Esophagus muscularis mucosa (tissue), 4 donors: ENCODE results near the gene RBM46.
"Not testable (repeated sequence)": the region's sequence is repeated elsewhere in the genome, so short reads cannot be mapped to it uniquely, and the experiment has no call there.

Experiments used
- EP300 ChIP-seq: sonication (generic); formaldehyde crosslinking; IDR thresholded peaks from one replicate; pipeline ENCODE4 v1.6.1; 2017; ENCODE audit warnings: antibody characterized with exemption
- POLR2A ChIP-seq: fragments of 450-650 bp; IDR thresholded peaks from one replicate; pipeline ENCODE4 v1.6.1; 2017; ENCODE audit warnings: antibody characterized with exemption, moderate library complexity, mild to moderate bottlenecking, low read depth
- POLR2AphosphoS5 ChIP-seq, 2 donors: sonication (generic); formaldehyde crosslinking; IDR thresholded peaks; one replicate each; pipeline ENCODE4 v1.6.1; 2017; ENCODE audit warnings: antibody characterized with exemption in 2 of 2
- TF ChIP-seq, protein P1 (sequence below), 3 experiments: fragments of 200-600 bp in 2 of 3; fragments of 450-650 bp in 1 of 3; sonication (generic) in 2 of 3; IDR thresholded peaks; one replicate each; pipeline ENCODE4 v1.5.1; 2017 to 2019; ENCODE audit warnings: antibody characterized with exemption in 3 of 3, mild to moderate bottlenecking in 2 of 3, moderate library complexity in 1 of 3

DNA sequence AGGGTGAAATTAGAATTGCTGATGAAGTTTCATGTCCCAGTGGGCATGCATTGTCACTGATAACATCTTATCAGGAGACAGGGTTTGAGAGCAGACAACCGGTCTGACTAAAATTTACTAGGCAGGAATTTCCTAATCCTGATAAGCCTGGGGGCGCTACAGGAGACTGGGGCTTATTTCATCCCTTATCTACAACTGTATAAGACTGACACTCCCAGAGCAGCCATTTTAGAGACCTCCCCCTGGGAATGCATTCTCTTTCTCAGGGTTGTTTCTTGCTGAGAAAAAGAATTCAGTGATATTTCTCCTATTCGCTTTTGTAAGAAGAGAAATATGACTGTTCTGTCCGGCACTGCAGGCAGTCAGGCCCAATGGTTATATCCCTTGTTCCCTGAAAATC is 93.0 kb downstream of the RBM46 start:
- not testable (repeated sequence) for TF ChIP-seq EP300; POLR2A; POLR2AphosphoS5 (IDR thresholded peaks at IDR 0.05)
- TF ChIP-seq, protein P1, sequence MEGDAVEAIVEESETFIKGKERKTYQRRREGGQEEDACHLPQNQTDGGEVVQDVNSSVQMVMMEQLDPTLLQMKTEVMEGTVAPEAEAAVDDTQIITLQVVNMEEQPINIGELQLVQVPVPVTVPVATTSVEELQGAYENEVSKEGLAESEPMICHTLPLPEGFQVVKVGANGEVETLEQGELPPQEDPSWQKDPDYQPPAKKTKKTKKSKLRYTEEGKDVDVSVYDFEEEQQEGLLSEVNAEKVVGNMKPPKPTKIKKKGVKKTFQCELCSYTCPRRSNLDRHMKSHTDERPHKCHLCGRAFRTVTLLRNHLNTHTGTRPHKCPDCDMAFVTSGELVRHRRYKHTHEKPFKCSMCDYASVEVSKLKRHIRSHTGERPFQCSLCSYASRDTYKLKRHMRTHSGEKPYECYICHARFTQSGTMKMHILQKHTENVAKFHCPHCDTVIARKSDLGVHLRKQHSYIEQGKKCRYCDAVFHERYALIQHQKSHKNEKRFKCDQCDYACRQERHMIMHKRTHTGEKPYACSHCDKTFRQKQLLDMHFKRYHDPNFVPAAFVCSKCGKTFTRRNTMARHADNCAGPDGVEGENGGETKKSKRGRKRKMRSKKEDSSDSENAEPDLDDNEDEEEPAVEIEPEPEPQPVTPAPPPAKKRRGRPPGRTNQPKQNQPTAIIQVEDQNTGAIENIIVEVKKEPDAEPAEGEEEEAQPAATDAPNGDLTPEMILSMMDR (IDR thresholded peaks at IDR 0.05): not testable (repeated sequence)
